Progenitor cell of endocrine pancreas (in vitro differentiated cells): ENCODE results near the gene PRPH. TPM values are rescaled to one million over a fixed set of nuclear protein-coding genes. Genes with fewer than 3 reads are reported as not detected.
"Not testable (repeated sequence)": the region's sequence is repeated elsewhere in the genome, so short reads cannot be mapped to it uniquely, and the experiment has no call there.

Experiments used
- DNase-seq: peaks from one replicate; pipeline ENCODE4 v3.0.0; 2021; ENCODE audit warnings: low spot score; ENCODE audit not compliant: unreplicated experiment
- H3K27ac Mint-ChIP-seq: 2 replicates; pipeline ENCODE4 v1.8.0; 2021; ENCODE audit warnings: mild to moderate bottlenecking, moderate library complexity, mixed read lengths
- H3K27me3 Mint-ChIP-seq: 2 replicates; pipeline ENCODE4 v1.8.0; 2021; ENCODE audit warnings: mixed read lengths
- H3K36me3 Mint-ChIP-seq: 2 replicates; pipeline ENCODE4 v1.8.0; 2022; ENCODE audit warnings: mixed read lengths; ENCODE audit not compliant: insufficient read depth
- H3K4me1 Mint-ChIP-seq: 2 replicates; pipeline ENCODE4 v1.8.0; 2021; ENCODE audit warnings: low read depth, mixed read lengths
- H3K4me3 Mint-ChIP-seq: 2 replicates; pipeline ENCODE4 v1.8.0; 2021; ENCODE audit warnings: low read depth, mild to moderate bottlenecking, moderate library complexity, mixed read lengths
- H3K9me3 Mint-ChIP-seq: 2 replicates; pipeline ENCODE4 v1.8.0; 2021; ENCODE audit warnings: low read depth, mixed read lengths
- CTCF ChIP-seq: fragments of 200-600 bp; sonication (generic); IDR thresholded peaks from one replicate; pipeline ENCODE4 v1.5.0; 2021; ENCODE audit warnings: antibody characterized with exemption, mild to moderate bottlenecking; ENCODE audit not compliant: unreplicated experiment
- total RNA-seq: library from RNA; stranded (reverse); gene quantifications from 2 replicates; pipeline ENCODE4 v1.2.1, GENCODE V29; 2021

Gene PRPH
- total RNA-seq, 1 donor from 2014 or later = 0.62 TPM

- Mint-ChIP-seq H3K36me3 (peaks cover 16% of the 10 kb centered on the region), H3K9me3 (no peaks in the 10 kb centered on the region), H3K27me3 (peaks cover 6% of the 10 kb centered on the region), H3K4me1 (no peaks in the 10 kb centered on the region), H3K4me3 (no peak overlapping the region), H3K27ac (no peak overlapping the region)
- no peak for DNase-seq
- no peak for TF ChIP-seq CTCF
These were observed 20.4 kb upstream of the PRPH start for GRCh38 chr12:49274396-49275069.

- TF ChIP-seq CTCF = no peak
These were observed 18.4 kb upstream of the PRPH start for GRCh38 chr12:49276304-49277290.

GRCh38 chr12:49277466-49277865, 17.5 kb upstream of the PRPH start:
- no peak for TF ChIP-seq CTCF
- Mint-ChIP-seq H3K9me3 (no peaks in the 10 kb centered on the region), H3K4me1 (peaks cover 4% of the 10 kb centered on the region), H3K36me3 (peaks cover 8% of the 10 kb centered on the region), H3K27me3 (peaks cover 6% of the 10 kb centered on the region), H3K27ac (no peak overlapping the region), H3K4me3 (no peak overlapping the region)
- DNase-seq = no peak

More at GRCh38 chr12:49276304-49277290, 18.4 kb upstream of the PRPH start:
- Mint-ChIP-seq H3K4me3 (no peak overlapping the region), H3K9me3 (no peaks in the 10 kb centered on the region), H3K4me1 (peaks cover 3% of the 10 kb centered on the region), H3K27ac (peak overlapping the region; percentile 30), H3K36me3 (peaks cover 8% of the 10 kb centered on the region), H3K27me3 (peaks cover 6% of the 10 kb centered on the region)
- DNase-seq = no peak

GRCh38 chr12:49279706-49280159, 15.2 kb upstream of the PRPH start:
- no peak overlapping the region for H3K27ac Mint-ChIP-seq
- DNase-seq = no peak
- H3K4me1 Mint-ChIP-seq = peaks cover 7% of the 10 kb centered on the region
- H3K4me3 Mint-ChIP-seq = no peak overlapping the region
- no peak for TF ChIP-seq CTCF
- no peaks in the 10 kb centered on the region for H3K36me3 Mint-ChIP-seq
- no peaks in the 10 kb centered on the region for H3K9me3 Mint-ChIP-seq
- H3K27me3 Mint-ChIP-seq = peaks cover 6% of the 10 kb centered on the region

DNA sequence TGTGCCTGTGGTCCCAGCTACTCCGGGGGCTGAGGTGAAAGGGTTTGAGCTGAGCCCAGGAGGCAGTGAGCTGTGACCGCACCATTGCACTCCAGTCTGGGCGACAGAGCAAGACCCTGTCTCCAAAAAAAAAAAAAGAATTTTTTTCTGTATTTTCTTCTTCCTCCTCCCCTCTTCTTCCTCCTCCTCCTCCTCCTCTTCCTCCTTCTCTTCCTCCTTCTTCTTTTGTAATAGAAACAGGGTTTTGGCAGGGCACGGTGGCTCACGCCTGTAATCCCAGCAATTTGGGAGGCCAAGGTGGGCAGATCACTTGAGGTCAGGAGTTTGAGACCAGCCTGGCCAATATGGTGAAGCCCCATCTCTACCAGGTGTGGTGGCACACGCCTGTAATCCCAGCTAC, 14.4 kb upstream of the PRPH start:
- not testable (repeated sequence) for H3K9me3 Mint-ChIP-seq

More for the DNA sequence above, 14.4 kb upstream of the PRPH start:
- not testable (repeated sequence) for H3K27ac Mint-ChIP-seq, H3K4me3 Mint-ChIP-seq, DNase-seq, H3K36me3 Mint-ChIP-seq, H3K4me1 Mint-ChIP-seq, H3K27me3 Mint-ChIP-seq
